Stimulated activated memory B cell treated with anti-CD40 and anti-IgM and Interleukin-4, amounts not matched to agents 10 μg/mL and 1 μg/mL and 100 μg/mL, for 72 hours (primary cell): Measurements from ENCODE around the gene SLC6A15.

Experiments
- ATAC-seq: fragments of 150-1000 bp; cut with Tn5 transposase; 2 replicates; pipeline ENCODE4 v1.10.0; 2021
- H3K27ac Mint-ChIP-seq: one replicate; pipeline ENCODE4 v1.8.0; 2022; ENCODE audit warnings: mild to moderate bottlenecking, mixed read lengths
- H3K27me3 Mint-ChIP-seq: one replicate; pipeline ENCODE4 v1.8.0; 2022; ENCODE audit warnings: mixed read lengths
- H3K36me3 Mint-ChIP-seq: one replicate; pipeline ENCODE4 v1.8.0; 2022; ENCODE audit warnings: mixed read lengths
- H3K4me1 Mint-ChIP-seq: one replicate; pipeline ENCODE4 v1.8.0; 2022; ENCODE audit warnings: mixed read lengths
- H3K4me3 Mint-ChIP-seq: one replicate; pipeline ENCODE4 v1.8.0; 2022; ENCODE audit warnings: mild to moderate bottlenecking, moderate library complexity, mixed read lengths
- H3K9me3 Mint-ChIP-seq: one replicate; pipeline ENCODE4 v1.8.0; 2022; ENCODE audit warnings: mixed read lengths

Gene SLC6A15

DNA sequence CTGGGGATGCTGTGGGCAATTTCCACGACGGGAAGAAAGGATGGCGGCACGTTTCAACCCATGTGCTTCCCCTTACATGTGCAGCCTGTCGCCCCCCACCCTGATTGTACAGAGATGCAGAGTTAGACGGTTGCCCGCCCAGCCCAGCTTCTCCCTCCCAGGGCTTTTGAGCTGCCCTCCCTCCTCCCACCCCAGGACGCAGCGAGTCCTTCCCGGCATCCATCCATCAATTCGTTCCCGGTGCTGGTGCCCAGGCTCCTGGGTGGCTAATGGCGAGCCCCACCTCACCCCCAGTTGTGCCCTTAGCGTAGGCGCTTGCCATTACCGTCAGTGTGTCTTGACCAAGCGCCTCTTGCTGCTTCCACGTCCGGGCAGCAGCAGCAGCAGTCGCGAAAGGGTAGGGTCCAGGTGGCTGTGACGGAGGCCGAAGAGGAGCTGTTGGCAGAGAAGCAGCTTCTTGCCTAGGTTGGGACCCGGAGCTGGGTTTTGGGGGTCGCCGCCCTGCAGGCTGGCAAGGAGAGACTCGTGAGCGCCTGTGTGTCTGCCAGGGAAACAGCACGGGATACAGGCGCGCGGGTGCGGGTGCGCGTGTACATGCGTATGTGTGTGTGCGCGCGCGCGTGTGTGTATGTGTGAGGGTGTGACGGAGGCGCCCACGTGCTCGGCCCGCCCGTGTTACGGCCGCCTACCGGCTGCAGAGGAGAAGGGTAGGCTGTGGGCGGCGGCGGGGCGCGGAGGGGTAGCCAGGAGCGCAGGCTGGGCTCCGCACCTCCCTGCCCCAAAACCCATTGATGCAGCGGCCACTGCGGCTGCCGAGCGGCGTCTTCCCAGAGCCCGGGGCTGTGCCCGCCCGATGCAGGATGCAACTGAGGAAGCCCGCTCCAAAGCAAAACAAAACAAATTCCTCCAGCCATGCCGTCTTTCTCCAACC is at the start of gene SLC6A15:
SLC6A15 (minus strand) TSS at position 602 of the 931 bp plus-strand sequence. CDS start 20,679 bp downstream, outside the sequence.
- H3K9me3 Mint-ChIP-seq = no peaks in the 10 kb centered on the region
- peak; percentile 34 for ATAC-seq

DNA sequence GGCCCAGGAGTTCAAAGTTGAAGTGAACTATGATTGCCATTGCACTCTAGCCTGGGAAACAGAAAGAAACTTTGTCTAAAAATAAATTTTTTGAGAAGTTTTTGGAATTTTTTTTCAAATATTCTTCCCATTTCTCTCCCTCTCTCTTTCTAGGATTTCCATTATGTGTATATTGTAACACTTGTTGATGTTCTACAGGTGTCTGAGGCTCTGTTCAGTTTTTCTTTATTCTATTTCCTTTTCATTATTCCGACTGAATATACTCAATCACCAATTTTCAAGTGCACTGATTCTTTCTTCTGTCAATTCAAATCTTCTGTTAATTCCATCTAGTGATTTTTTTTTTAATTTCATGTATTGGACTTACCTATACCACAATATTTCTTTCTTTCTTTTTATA is 48.3 kb upstream of the SLC6A15 start:
- Mint-ChIP-seq H3K9me3 (peaks cover 3% of the 10 kb centered on the region), H3K27me3 (no peaks in the 10 kb centered on the region), H3K4me1 (no peaks in the 10 kb centered on the region)

More for the DNA sequence above, at the start of gene SLC6A15:
- peaks cover 20% of the 10 kb centered on the region for H3K27me3 Mint-ChIP-seq
- H3K27ac Mint-ChIP-seq = no peak within 1 kb of the TSS
- no peaks in the 10 kb centered on the region for H3K36me3 Mint-ChIP-seq
- peak within 1 kb of the TSS; percentile 38 for H3K4me3 Mint-ChIP-seq
- peaks cover 15% of the 10 kb centered on the region for H3K4me1 Mint-ChIP-seq

DNA sequence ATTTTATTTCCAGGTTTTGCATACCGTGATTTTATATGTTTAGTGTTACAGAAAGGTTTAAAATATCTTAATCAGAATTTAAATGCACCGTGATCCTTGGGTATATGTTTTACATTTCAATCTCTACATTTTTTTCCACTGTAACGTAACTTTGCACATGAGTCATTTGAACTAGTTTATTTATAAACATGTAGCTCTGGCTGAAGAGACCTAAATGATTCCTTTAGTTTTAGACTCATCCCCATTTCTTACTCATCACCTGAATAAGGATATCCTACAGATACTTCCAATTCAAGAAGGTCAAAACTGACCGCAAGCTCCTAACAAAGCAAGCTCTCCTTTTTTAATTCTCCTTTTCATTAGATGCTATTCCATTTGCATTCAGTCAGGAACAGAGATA is 42.7 kb upstream of the SLC6A15 start:
- no peak for ATAC-seq
- H3K4me1 Mint-ChIP-seq = no peaks in the 10 kb centered on the region
- no peaks in the 10 kb centered on the region for H3K27me3 Mint-ChIP-seq
- no peak overlapping the region for H3K27ac Mint-ChIP-seq
- H3K9me3 Mint-ChIP-seq = peaks cover 3% of the 10 kb centered on the region
- H3K4me3 Mint-ChIP-seq = no peak overlapping the region
- no peaks in the 10 kb centered on the region for H3K36me3 Mint-ChIP-seq

More for the DNA sequence above, 48.3 kb upstream of the SLC6A15 start:
- Mint-ChIP-seq H3K4me3 (no peak overlapping the region), H3K36me3 (no peaks in the 10 kb centered on the region), H3K27ac (no peak overlapping the region)
- no peak for ATAC-seq

DNA sequence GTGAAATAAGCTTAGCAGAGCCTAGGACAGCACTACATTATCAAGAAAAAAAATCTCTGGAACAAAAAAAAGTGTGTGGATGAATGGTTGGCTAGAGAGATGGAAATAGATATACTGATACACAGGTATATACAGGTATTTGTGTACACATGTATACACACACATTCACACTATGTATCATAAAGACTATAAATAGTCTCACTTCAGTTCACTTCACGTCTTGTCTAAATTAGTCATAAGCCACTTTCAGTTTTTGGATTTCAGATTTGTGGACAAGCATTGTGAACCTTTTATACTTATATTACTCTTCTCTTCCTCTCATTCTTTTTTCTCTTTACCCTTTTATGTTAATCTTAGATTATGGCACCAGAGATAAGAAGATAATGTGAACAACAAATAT is 41.8 kb upstream of the SLC6A15 start:
- Mint-ChIP-seq H3K9me3 (peaks cover 3% of the 10 kb centered on the region), H3K36me3 (no peaks in the 10 kb centered on the region), H3K4me1 (no peaks in the 10 kb centered on the region), H3K4me3 (no peak overlapping the region), H3K27ac (no peak overlapping the region), H3K27me3 (no peaks in the 10 kb centered on the region)
- no peak for ATAC-seq

DNA sequence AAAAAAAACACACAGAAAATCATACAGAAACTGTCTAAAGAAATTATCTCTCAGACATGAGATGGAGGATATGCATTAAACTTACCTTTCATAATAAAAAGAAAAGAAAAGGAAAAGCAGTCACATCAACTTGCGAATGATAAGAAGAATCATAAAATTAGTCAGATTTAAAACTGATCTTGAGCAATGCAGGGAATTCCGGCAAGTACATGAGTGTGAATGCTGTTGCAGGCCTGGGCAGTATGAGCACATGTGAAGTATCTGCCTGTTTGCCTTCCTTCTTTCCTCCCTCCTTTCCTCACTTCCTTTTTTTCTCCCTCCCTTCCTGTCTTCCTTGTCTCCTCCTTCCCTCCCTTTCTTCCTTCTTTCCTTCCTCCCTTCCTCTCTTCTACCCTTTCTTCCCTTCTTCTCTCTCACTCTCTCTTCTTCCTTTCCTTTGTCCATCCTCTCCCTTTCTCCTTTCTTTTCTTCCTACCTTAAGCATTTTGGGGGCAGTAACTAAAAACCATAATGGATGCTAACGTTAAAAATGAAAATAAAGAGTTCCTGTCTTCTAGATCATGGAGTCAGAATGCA is 38.5 kb upstream of the SLC6A15 start:
- no peak overlapping the region for H3K27ac Mint-ChIP-seq
- H3K36me3 Mint-ChIP-seq = no peaks in the 10 kb centered on the region
- H3K9me3 Mint-ChIP-seq = no peaks in the 10 kb centered on the region
- H3K4me1 Mint-ChIP-seq = no peaks in the 10 kb centered on the region
- no peak overlapping the region for H3K4me3 Mint-ChIP-seq
- no peak for ATAC-seq
- H3K27me3 Mint-ChIP-seq = no peaks in the 10 kb centered on the region

DNA sequence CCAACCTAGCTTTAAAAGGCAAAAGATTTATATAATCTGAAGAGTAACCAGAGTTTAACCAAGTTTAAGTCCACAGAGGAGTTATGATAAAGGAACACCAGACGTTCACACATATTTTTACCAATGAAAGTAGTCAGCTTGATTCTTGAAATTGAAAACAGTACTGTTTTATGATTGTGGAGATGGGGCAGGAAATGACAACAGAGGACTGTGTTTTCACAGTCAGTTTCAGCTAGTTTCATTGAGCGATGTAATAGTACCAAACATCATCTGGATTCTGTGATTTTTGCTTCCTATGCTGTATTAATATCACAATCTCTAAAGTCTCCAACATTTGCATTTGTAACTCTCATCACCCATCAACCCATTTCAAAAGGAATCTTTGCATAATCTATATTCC is 34.2 kb upstream of the SLC6A15 start:
- no peak overlapping the region for H3K4me3 Mint-ChIP-seq
- peaks cover 6% of the 10 kb centered on the region for H3K9me3 Mint-ChIP-seq
- H3K27me3 Mint-ChIP-seq = no peaks in the 10 kb centered on the region
- no peak for ATAC-seq
- H3K27ac Mint-ChIP-seq = no peak overlapping the region
- H3K4me1 Mint-ChIP-seq = no peaks in the 10 kb centered on the region
- H3K36me3 Mint-ChIP-seq = no peaks in the 10 kb centered on the region

DNA sequence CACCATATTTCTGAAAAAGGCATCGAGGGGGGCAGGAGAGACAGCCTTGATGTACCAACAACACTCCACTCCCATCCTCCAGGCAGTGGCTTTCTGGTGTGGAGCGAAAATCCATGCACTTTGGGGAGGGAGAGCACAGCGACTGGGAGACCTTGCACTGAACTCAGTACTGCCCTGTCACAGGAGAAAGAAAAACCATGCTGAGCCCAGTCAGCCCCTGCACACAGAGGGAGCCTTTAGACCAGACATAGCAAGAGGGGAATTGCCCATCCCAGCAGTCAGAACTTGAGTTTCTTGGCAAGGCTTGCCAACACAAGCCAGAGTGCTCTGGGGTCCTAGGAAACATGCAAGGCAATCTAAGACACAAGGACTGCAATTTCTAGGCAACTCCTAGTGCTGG is 24.8 kb upstream of the SLC6A15 start:
- Mint-ChIP-seq H3K4me3 (no peak overlapping the region), H3K36me3 (no peaks in the 10 kb centered on the region), H3K27me3 (no peaks in the 10 kb centered on the region), H3K4me1 (no peaks in the 10 kb centered on the region), H3K9me3 (peaks cover 9% of the 10 kb centered on the region), H3K27ac (no peak overlapping the region)
- peak; percentile 12 for ATAC-seq

DNA sequence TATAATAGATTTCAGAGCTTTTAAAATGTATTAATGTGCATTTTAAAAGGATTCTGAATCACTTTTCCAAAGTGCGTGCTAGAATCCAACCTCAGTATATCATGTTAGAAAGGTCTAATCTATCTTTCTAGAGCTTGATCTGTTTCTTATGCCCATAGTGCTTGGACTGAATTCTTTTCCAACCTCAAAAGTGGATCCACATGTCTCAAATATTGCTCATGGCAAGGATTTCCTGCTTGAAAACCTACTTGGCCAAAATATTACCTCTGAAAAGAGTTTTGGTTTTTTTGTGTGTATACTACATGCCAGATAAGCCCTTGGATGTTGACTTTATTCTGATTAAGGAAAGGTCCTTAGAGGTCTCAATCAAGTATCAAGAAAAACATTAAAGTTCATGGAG is 16.9 kb upstream of the SLC6A15 start:
- Mint-ChIP-seq H3K36me3 (no peaks in the 10 kb centered on the region), H3K4me3 (no peak overlapping the region), H3K9me3 (peaks cover 4% of the 10 kb centered on the region), H3K4me1 (no peaks in the 10 kb centered on the region), H3K27me3 (no peaks in the 10 kb centered on the region), H3K27ac (no peak overlapping the region)
- ATAC-seq = no peak

DNA sequence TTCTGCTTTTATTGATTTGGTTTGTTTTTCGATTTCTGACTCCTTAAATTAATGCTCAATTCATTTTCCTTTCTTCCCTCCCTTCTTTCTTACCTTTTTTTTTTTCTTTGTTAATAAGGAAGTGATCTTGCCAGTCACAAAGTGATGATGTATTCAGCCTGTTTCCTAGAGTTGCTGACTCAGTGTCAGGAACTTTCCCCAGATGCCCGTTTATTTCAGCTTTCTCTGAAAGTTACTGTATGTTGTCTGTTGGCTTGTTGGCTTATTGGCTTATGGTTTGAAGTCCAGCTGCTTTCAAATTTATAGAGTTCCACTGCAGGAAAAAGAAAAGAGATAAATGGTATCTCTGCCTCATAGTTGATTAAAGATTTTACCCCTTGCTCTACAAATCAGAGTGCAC is 12.4 kb upstream of the SLC6A15 start:
- Mint-ChIP-seq H3K4me3 (no peak overlapping the region), H3K27ac (no peak overlapping the region), H3K27me3 (no peaks in the 10 kb centered on the region), H3K4me1 (no peaks in the 10 kb centered on the region), H3K9me3 (no peaks in the 10 kb centered on the region), H3K36me3 (no peaks in the 10 kb centered on the region)
- ATAC-seq = no peak

DNA sequence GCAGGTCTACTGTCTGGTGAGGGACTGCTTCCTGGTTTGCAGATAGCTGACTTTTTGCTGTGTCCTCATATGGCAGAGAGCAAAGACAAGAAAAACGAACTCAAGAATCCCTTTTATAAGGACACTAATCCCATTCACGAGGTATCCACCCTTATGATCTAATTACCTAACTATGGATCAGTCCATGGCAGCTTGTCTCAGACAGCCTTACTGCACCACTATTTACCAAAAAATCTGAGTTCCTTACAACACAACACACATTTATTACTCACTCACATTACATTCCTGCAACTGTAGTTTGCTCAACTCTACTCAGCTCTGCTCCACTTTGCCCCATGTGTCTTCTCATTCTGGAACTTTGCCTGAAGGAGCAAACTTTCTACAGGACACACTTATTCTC is 10.1 kb upstream of the SLC6A15 start:
- no peaks in the 10 kb centered on the region for H3K27me3 Mint-ChIP-seq
- no peak for ATAC-seq
- H3K4me1 Mint-ChIP-seq = no peaks in the 10 kb centered on the region
- H3K9me3 Mint-ChIP-seq = peaks cover 2% of the 10 kb centered on the region
- H3K4me3 Mint-ChIP-seq = no peak overlapping the region
- no peaks in the 10 kb centered on the region for H3K36me3 Mint-ChIP-seq
- no peak overlapping the region for H3K27ac Mint-ChIP-seq

DNA sequence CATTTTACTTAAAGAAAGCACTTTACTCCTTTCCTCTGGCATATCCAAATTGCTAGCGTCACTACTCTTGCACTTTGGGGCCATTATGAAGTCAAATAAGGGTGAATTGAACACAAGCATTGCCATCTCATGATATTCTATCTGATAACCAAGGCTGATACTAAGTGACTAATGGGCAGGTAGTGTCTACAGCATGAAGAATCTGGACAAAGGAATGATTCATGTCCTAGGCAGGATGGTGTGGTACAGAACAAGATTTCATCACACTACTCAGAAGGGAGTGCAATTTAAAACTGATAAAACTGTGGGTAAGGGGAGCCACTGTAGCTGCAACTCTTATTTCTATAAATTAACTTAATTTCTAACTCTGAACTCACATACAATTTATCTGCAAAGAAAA is 7.7 kb upstream of the SLC6A15 start:
- peaks cover 2% of the 10 kb centered on the region for H3K9me3 Mint-ChIP-seq
- H3K36me3 Mint-ChIP-seq = no peaks in the 10 kb centered on the region
- H3K27me3 Mint-ChIP-seq = no peaks in the 10 kb centered on the region
- no peak overlapping the region for H3K27ac Mint-ChIP-seq
- ATAC-seq = no peak
- no peaks in the 10 kb centered on the region for H3K4me1 Mint-ChIP-seq
- H3K4me3 Mint-ChIP-seq = no peak overlapping the region

DNA sequence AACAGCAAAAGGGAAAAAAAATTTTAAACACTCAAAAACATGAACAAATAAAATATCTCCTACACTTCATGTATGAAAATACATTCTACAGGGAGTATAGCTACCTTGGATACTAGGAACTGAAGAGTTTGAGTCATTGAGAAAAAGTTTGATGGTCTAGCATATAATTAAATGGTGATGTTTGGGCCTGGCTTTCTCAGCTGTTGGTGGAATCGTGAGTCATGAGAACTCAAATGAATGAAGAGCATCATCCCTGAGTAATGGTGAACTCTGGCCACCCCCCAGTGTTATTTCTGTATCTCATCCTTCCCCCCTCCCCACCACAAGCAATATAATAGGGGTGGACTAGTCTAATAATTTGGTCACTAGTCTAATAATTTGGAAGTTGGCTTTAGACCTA is 6.7 kb upstream of the SLC6A15 start:
- H3K27me3 Mint-ChIP-seq = no peaks in the 10 kb centered on the region
- H3K27ac Mint-ChIP-seq = no peak overlapping the region
- H3K4me1 Mint-ChIP-seq = no peaks in the 10 kb centered on the region
- ATAC-seq = no peak
- H3K36me3 Mint-ChIP-seq = no peaks in the 10 kb centered on the region
- no peak overlapping the region for H3K4me3 Mint-ChIP-seq
- peaks cover 2% of the 10 kb centered on the region for H3K9me3 Mint-ChIP-seq

DNA sequence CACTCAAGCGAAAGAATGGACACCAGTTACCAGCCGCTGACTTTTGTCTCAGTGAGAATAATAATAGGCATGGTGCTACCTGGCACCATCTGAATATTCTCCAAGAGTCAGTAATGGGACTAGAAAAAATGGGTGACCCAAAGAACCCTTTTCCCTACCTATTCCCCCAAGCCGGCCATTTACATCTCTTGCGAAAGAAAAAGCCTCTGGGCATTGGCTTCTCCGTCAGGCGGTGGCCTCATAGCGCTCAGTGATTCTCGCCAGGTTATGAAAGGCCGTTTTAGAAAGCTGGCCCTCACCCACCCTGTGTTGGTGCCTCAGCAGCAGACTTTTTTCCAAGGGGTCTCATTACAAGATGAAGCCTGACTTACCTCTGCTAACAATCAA is 523 bp upstream of the SLC6A15 start:
- Mint-ChIP-seq H3K36me3 (no peaks in the 10 kb centered on the region), H3K4me1 (peaks cover 15% of the 10 kb centered on the region), H3K4me3 (no peak overlapping the region), H3K9me3 (no peaks in the 10 kb centered on the region), H3K27me3 (peaks cover 20% of the 10 kb centered on the region), H3K27ac (no peak overlapping the region)
- ATAC-seq = no peak

DNA sequence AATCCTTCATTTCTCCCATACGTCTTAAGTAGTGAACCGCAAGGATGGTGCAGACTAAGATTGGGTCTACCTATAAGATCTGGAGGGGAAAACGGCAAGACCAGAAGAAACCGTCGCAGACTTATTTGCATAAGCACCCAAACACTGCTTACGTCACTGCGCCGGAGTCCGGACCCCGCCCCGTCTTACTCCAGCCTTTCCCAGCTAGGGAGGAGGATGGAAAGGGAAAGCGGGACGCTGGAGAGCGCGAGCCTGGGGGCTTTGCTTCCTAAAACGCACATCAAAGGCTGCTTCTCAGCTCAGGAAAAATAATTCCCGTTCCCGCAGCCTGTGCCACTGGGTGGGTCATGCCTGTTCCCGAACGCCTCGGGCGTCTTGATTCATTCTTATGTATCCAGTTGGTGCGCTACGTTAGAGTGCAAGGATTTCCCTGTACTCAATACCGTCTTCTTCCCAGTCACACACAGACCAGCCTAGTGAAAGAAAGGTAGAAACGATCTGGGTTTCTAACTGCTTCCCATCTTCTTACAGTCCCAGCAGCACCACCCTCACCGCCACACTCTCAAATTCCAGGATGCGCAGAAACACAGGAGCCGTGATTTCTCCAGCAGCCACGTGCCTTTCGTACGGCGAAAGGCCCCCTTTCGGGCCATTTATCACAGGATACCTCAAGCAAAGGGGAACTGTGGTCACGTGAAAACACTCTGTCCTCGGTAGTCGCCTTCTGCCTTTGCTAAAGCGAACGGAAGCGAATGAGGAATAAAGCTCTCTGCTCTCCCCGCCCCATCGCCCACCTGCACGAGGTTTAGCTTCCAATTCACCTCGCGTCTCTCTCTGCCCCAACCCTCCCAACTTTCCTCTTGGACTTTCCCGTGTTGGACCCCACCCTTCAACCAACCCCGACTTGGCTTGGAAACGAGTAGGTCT is 1.1 kb downstream of the SLC6A15 start:
- Mint-ChIP-seq H3K27me3 (peaks cover 20% of the 10 kb centered on the region), H3K4me3 (peak overlapping the region; percentile 32)
- no peak for ATAC-seq

DNA sequence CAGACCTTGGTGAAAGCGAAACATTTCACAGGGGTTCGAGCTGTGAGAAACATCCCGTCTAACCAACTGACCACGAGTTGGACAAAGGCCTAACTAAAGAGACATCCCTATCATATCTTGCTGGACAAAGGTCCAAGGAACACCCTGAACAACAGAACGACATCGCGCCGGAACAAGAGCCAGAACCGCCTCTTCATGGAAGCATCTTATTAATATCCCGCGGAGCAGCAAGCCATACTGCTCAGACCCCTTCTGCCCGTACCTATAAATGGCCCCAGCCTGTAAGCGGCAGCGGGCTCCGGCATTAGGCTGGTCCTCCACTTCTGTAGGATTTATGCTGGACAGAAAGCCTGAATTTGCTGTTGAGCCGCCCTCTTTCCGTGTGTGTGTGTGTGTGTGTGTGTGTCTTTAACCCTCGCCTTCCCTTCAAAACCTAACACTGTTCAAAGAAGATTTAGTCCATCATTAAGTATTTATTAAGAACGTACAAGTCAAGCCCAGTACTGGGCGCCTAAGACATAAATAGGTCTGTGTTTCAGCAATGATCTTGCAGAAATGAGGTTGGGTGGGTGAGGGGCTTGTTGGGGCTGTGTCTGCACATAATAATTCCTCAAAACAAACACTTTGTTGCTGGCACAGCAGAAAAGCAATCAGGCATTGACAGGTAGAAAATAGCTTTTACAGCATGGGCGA is 1.9 kb downstream of the SLC6A15 start:
- peaks cover 15% of the 10 kb centered on the region for H3K4me1 Mint-ChIP-seq
- H3K27me3 Mint-ChIP-seq = peaks cover 20% of the 10 kb centered on the region
- H3K36me3 Mint-ChIP-seq = no peaks in the 10 kb centered on the region
- H3K9me3 Mint-ChIP-seq = no peaks in the 10 kb centered on the region
- no peak for ATAC-seq
- no peak overlapping the region for H3K4me3 Mint-ChIP-seq
- H3K27ac Mint-ChIP-seq = no peak overlapping the region

More for the DNA sequence above, 1.1 kb downstream of the SLC6A15 start:
- peaks cover 15% of the 10 kb centered on the region for H3K4me1 Mint-ChIP-seq
- H3K27ac Mint-ChIP-seq = no peak overlapping the region
- no peaks in the 10 kb centered on the region for H3K9me3 Mint-ChIP-seq
- no peaks in the 10 kb centered on the region for H3K36me3 Mint-ChIP-seq
